HEK293T (cell line): ENCODE data around the gene PCYT2.

Source experiments
- FOXK2 ChIP-seq: fragments of 450-650 bp; IDR thresholded peaks from 2 replicates; pipeline ENCODE4 v1.6.1; 2016; ENCODE audit warnings: mild to moderate bottlenecking
- HDGF ChIP-seq: fragments of 450-650 bp; IDR thresholded peaks from 2 replicates; pipeline ENCODE4 v1.6.1; 2017; ENCODE audit warnings: antibody characterized with exemption, borderline replicate concordance
- SP1 ChIP-seq: fragments of 450-650 bp; IDR thresholded peaks from 2 replicates; pipeline ENCODE4 v1.6.1; 2017
- TARDBP ChIP-seq: fragments of 450-650 bp; IDR thresholded peaks from 2 replicates; pipeline ENCODE4 v1.6.1; 2016

GRCh38 chr17:81906476-81907218 is 4.6 kb downstream of the PCYT2 start:
- TF ChIP-seq SP1 (no peak), TARDBP (no peak), FOXK2 (no peak), HDGF (no peak)
